IMR-90 (cell line): ENCODE data around the gene CAMKMT. TPM values are rescaled to one million over a fixed set of nuclear protein-coding genes. Genes with fewer than 3 reads are reported as not detected.

Experiments
- ATAC-seq: fragments of 200-7000 bp; cut with Tn5 transposase; 2 replicates; pipeline ENCODE4 v1.9.1; 2020; ENCODE audit warnings: low read depth, mild to moderate bottlenecking, moderate library complexity
- BruUV-seq: library from RNA; stranded (reverse); fragments of 400-500 nt; replicated peaks from 2 replicates; lab custom pipeline; 2021; lab: Mats Ljungman, UMichigan
- CTCF ChIA-PET: fragments of 300-600 bp; formaldehyde crosslinking; extraction: SDS; loops from one replicate; lab custom pipeline; 2021; ENCODE audit warnings: antibody characterized with exemption; lab: Yijun Ruan, JAX
- POLR2A ChIA-PET: fragments of 300-600 bp; sonication (Branson Sonifier 250); formaldehyde crosslinking; loops from one replicate; lab custom pipeline; 2022; ENCODE audit warnings: antibody characterized with exemption; ENCODE audit not compliant: unreplicated experiment; lab: Charles Lee
- DNase-seq: peaks from one replicate; pipeline ENCODE4 v3.0.0; 2013
- H2AFZ ChIP-seq: replicated peaks from 2 replicates; pipeline ENCODE3; 2013; ENCODE audit warnings: low read length, mild to moderate bottlenecking; ENCODE audit not compliant: poor library complexity
- H2AK5ac ChIP-seq: 2 replicates; pipeline ENCODE4 v1.6.1; 2013; ENCODE audit warnings: low read depth, low read length, inconsistent platforms
- H2AK9ac ChIP-seq: replicated peaks from 2 replicates; pipeline ENCODE3; 2013; ENCODE audit warnings: mild to moderate bottlenecking, low read depth, low read length, moderate library complexity; ENCODE audit not compliant: poor library complexity
- H2BK120ac ChIP-seq: 2 replicates; pipeline ENCODE4 v1.6.1; 2013; ENCODE audit warnings: low read depth, low read length, inconsistent platforms
- H2BK15ac ChIP-seq: 3 replicates; pipeline ENCODE4 v1.6.1; 2013; ENCODE audit warnings: low read depth, low read length, inconsistent platforms
- H2BK20ac ChIP-seq: 2 replicates; pipeline ENCODE4 v1.6.1; 2013; ENCODE audit warnings: low read depth, mild to moderate bottlenecking, inconsistent platforms, low read length, moderate library complexity
- H2BK5ac ChIP-seq: 2 replicates; pipeline ENCODE4 v1.6.1; 2013; ENCODE audit warnings: mild to moderate bottlenecking, low read depth, low read length, inconsistent platforms; ENCODE audit not compliant: poor library complexity, severe bottlenecking
- H3K14ac ChIP-seq: replicated peaks from 2 replicates; pipeline ENCODE4 v1.6.1; 2013; ENCODE audit warnings: low read depth, low read length, inconsistent platforms
- H3K18ac ChIP-seq: 2 replicates; pipeline ENCODE4 v1.6.1; 2013; ENCODE audit warnings: low read depth, low read length, control low read depth
- H3K23ac ChIP-seq: 2 replicates; pipeline ENCODE4 v1.6.1; 2013; ENCODE audit warnings: low read depth, low read length, inconsistent platforms
- H3K27ac ChIP-seq: 2 replicates; pipeline ENCODE4 v1.5.1; 2013; ENCODE audit warnings: mild to moderate bottlenecking, control low read depth, low read length; ENCODE audit not compliant: insufficient read depth
- H3K27me3 ChIP-seq: 2 replicates; pipeline ENCODE4 v1.6.1; 2013; ENCODE audit warnings: low read length; ENCODE audit not compliant: control insufficient read depth, insufficient read depth
- H3K36me3 ChIP-seq: 2 replicates; pipeline ENCODE4 v1.6.1; 2013; ENCODE audit warnings: low read length, mixed read lengths; ENCODE audit not compliant: control insufficient read depth, insufficient read depth
- H3K4ac ChIP-seq: 2 replicates; pipeline ENCODE4 v1.6.1; 2013; ENCODE audit warnings: low read depth, low read length, inconsistent platforms
- H3K4me1 ChIP-seq: 2 replicates; pipeline ENCODE4 v1.6.1; 2013; ENCODE audit warnings: low read length, mixed read lengths; ENCODE audit not compliant: control insufficient read depth, insufficient read depth
- H3K4me2 ChIP-seq: 2 replicates; pipeline ENCODE4 v1.6.1; 2013; ENCODE audit warnings: low read depth, mild to moderate bottlenecking, control low read depth, low read length, moderate library complexity
- H3K4me3 ChIP-seq: 2 replicates; pipeline ENCODE4 v1.5.1; 2013; ENCODE audit warnings: low read depth, mild to moderate bottlenecking, control low read depth, low read length, moderate library complexity; ENCODE audit not compliant: insufficient read depth
- H3K56ac ChIP-seq: 2 replicates; pipeline ENCODE4 v1.6.1; 2013; ENCODE audit warnings: low read length, inconsistent platforms; ENCODE audit not compliant: insufficient read depth; ENCODE audit errors: extremely low read depth
- H3K79me1 ChIP-seq, 2 experiments: 2 replicates each; pipeline ENCODE4 v1.6.1; 2013; ENCODE audit warnings: low read length in 2 of 2, inconsistent platforms in 1 of 2, low read depth in 1 of 2
- H3K9ac ChIP-seq: 2 replicates; pipeline ENCODE4 v1.6.1; 2013; ENCODE audit warnings: low read depth, low read length, control low read depth
- H3K9me1 ChIP-seq: 2 replicates; pipeline ENCODE4 v1.6.1; 2013; ENCODE audit warnings: low read length, inconsistent platforms; ENCODE audit not compliant: insufficient read depth
- H3K9me3 ChIP-seq: 2 replicates; pipeline ENCODE4 v1.6.1; 2013; ENCODE audit warnings: low read length; ENCODE audit not compliant: control insufficient read depth, insufficient read depth
- H4K20me1 ChIP-seq: 2 replicates; pipeline ENCODE4 v1.6.1; 2013; ENCODE audit warnings: low read length, inconsistent platforms; ENCODE audit not compliant: insufficient read depth
- H4K5ac ChIP-seq: 2 replicates; pipeline ENCODE4 v1.6.1; 2013; ENCODE audit warnings: mild to moderate bottlenecking, low read depth, low read length, control low read depth
- H4K8ac ChIP-seq, 2 experiments: 2 replicates each; pipeline ENCODE4 v1.6.1; 2013; ENCODE audit warnings: low read depth in 2 of 2, low read length in 2 of 2, control low read depth in 1 of 2, inconsistent platforms in 1 of 2
- H4K91ac ChIP-seq: 2 replicates; pipeline ENCODE4 v1.6.1; 2013; ENCODE audit warnings: low read depth, low read length, inconsistent platforms; ENCODE audit not compliant: insufficient read depth
- BHLHE40 ChIP-seq: fragments of 150-350 bp; IDR thresholded peaks from 2 replicates; pipeline ENCODE4 v1.6.1; 2016; ENCODE audit warnings: mild to moderate bottlenecking, low read depth, low read length
- CHD1 ChIP-seq: IDR thresholded peaks from 2 replicates; pipeline ENCODE4 v1.6.1; 2012; ENCODE audit warnings: low read depth, low read length, improper control_type of control experiment
- CTCF ChIP-seq: conservative IDR thresholded peaks from 2 replicates; pipeline ENCODE4 v1.5.1; 2012; ENCODE audit warnings: mild to moderate bottlenecking, low read depth, low read length, improper control_type of control experiment
- POLR2A ChIP-seq: IDR thresholded peaks from 2 replicates; pipeline ENCODE4 v1.6.1; 2012; ENCODE audit warnings: mild to moderate bottlenecking, low read depth, low read length
- RAD21 ChIP-seq: IDR thresholded peaks from 2 replicates; pipeline ENCODE4 v1.6.1; 2012; ENCODE audit warnings: low read length, improper control_type of control experiment
- RCOR1 ChIP-seq: IDR thresholded peaks from 2 replicates; pipeline ENCODE4 v1.6.1; 2012; ENCODE audit warnings: mild to moderate bottlenecking, low read length, improper control_type of control experiment; ENCODE audit not compliant: insufficient replicate concordance
- SMC3 ChIP-seq: fragments of 150-350 bp; IDR thresholded peaks from 2 replicates; pipeline ENCODE4 v1.6.1; 2016; ENCODE audit warnings: low read depth, mild to moderate bottlenecking, antibody characterized with exemption, low read length, moderate library complexity
- WGBS, 2 experiments: methylation state at CpG; one replicate each; pipeline versions ENCODE4 v1.1.5 to v1.1.7; 2013; ENCODE audit warnings: missing lambda C conversion rate in 2 of 2; ENCODE audit not compliant: insufficient read length in 1 of 2; ENCODE audit errors: extremely low coverage in 2 of 2; 5-methylcytosine and 5-hydroxymethylcytosine counted together
- dilution Hi-C: fragments of 300-500 bp; cut with HindIII; formaldehyde crosslinking; loops from one replicate; pipeline ENCODE4 v1.14.3; 2018; ENCODE audit warnings: low sequenced_read_pairs; ENCODE audit not compliant: unreplicated experiment
- in situ Hi-C: fragments of 300-500 bp; cut with MboI; formaldehyde crosslinking; loops from 3 replicates; pipeline ENCODE4 v1.14.3; 2019; ENCODE audit warnings: low sequenced_read_pairs, inconsistent platforms, mixed read lengths
- intact Hi-C: fragments of 100-400 bp; cut with micrococcal nuclease; formaldehyde crosslinking; loops from 2 replicates; pipeline ENCODE4 v1.10.0; 2022
- polyA plus RNA-seq, 3 experiments: library from polyadenylated mRNA; depleted of rRNA; stranded (reverse); fragments of >200 nt; gene quantifications; 2 replicates each; pipeline ENCODE4 v1.2.3, GENCODE V29; 2012; ENCODE audit warnings: low replicate concordance in 1 of 3
- total RNA-seq: library from RNA; depleted of rRNA; stranded (reverse); fragments of >200 nt; gene quantifications from 2 replicates; pipeline ENCODE4 v1.2.3, GENCODE V29; 2012

The CAMKMT gene
- total and polyA plus RNA-seq, 2 of the 4 experiments (the other 2 are of a cell fraction): 4.4 to 6.8 TPM

GRCh38 chr2:44763275-44763782 lies 401.6 kb downstream of the CAMKMT start:
- dilution Hi-C loops (no loop called here), in situ Hi-C loops (no loop called here), intact Hi-C loops (no loop called here)
- Histone ChIP-seq H4K20me1 (no peaks in the 10 kb centered on the region), H3K23ac (no peak overlapping the region), H4K91ac (no peak overlapping the region), H2BK120ac (no peak overlapping the region), H3K4me2 (no peak overlapping the region), H3K9ac (no peak overlapping the region), H3K9me1 (no peaks in the 10 kb centered on the region), H2AFZ (no peak overlapping the region), H3K27ac (no peak overlapping the region), H3K56ac (no peak overlapping the region), H3K79me1 (no peaks in the 10 kb centered on the region), H2BK15ac (no peak overlapping the region), H2BK5ac (no peak overlapping the region), H3K4me3 (no peak overlapping the region), H3K18ac (no peak overlapping the region), H3K4ac (no peak overlapping the region), H4K8ac (no peak overlapping the region), H3K36me3 (no peaks in the 10 kb centered on the region), H4K5ac (no peak overlapping the region), H2AK9ac (no peak overlapping the region), H3K27me3 (peaks cover 15% of the 10 kb centered on the region), H3K9me3 (0 out of 2 replicates have a peak, but pooled peaks cover 2% of the 10 kb centered on the region), H2BK20ac (no peak overlapping the region), H2AK5ac (no peak overlapping the region), H3K4me1 (no peaks in the 10 kb centered on the region), H3K14ac (no peak overlapping the region)
- DNase-seq (no peak), ATAC-seq (no peak)
- BruUV-seq: no TSS peak
- POLR2A ChIA-PET: interaction anchor here (0.6 kb wide), 1 partner anchor 11 kb away, joined by 5 read pairs; no protein-coding TSS in a partner anchor
- TF ChIP-seq CTCF: no peak
- no peak for TF ChIP-seq CHD1
- no peak for TF ChIP-seq POLR2A
- no peak for TF ChIP-seq SMC3
- TF ChIP-seq BHLHE40: no peak
- TF ChIP-seq RAD21: no peak
- no peak for TF ChIP-seq RCOR1
- CTCF ChIA-PET: interaction anchor here (0.8 kb wide), 1 partner anchor 11 kb away, joined by 4 read pairs; no protein-coding TSS in a partner anchor
- 40% methylated on average over 4 of the region's 8 CpGs; no CpG with 5 or more reads in 1 of the 2 experiments for WGBS, 2 experiments
